OCI-M2 (cell line): ENCODE results near the gene HBQ1.
"Not testable (repeated sequence)": the region's sequence is repeated elsewhere in the genome, so short reads cannot be mapped to it uniquely, and the experiment has no call there.

ENCODE experiments used
- DNase-seq: peaks from one replicate; lab custom pipeline; 2025; ENCODE audit not compliant: unreplicated experiment; lab: John Stamatoyannopoulos, UW

HBQ1 gene

DNA sequence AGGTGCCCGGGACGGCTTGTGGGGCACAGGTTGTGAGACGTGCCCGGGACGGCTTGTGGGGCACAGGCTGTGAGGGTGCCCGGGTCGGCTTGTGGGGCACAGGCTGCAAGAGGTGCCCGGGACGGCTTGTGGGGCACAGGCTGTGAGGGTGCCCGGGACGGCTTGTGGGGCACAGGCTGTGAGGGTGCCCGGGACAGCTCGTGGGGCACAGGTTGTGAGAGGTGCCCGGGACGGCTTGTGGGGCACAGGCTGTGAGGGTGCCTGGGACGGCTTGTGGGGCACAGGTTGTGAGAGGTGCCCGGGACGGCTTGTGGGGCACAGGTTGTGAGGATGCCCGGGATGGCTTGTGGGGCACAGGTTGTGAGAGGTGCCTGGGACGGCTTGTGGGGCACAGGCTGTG lies 20.0 kb upstream of the HBQ1 start:
- DNase-seq, result not testable (repeated sequence)

- no peak for DNase-seq
These were observed 19.5 kb upstream of the HBQ1 start for GRCh38 chr16:160691-161190.

DNA sequence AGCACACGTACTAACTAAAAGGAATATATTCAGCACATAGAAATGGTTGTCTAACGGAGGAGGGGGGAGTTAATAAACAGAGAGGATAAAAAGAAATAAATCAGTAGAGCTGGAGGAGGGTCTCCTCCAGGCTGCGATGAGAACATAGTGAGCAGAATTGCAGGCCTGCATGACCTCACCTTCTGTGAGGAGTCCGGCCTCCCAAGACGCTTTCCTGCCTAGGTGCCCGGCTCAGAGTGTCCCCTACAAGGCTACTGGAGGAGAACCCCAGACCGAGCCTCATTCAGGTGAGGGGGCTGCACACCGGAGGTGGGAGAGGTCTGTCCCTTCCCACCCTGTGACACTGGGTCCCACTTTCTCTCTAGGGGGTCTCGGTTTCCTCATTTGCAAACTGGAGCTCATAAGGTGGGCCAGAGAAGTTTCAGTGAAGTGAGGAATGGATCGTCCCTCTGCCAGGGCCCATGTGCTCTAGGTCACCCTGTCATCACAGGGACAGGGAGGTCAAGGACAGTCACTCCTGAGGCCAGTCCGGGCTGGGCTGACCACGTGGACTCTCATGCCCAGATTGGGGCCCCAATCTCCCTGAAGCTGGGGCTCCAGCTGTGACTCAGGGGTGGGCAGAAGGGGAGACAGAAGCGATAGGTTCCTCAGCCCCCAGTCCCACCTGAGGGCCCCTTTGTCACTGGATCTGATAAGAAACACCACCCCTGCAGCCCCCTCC lies 17.8 kb upstream of the HBQ1 start:
- no peak for DNase-seq

- not testable (repeated sequence) for DNase-seq
These were observed 17.1 kb upstream of the HBQ1 start for GRCh38 chr16:163139-163538.

DNA sequence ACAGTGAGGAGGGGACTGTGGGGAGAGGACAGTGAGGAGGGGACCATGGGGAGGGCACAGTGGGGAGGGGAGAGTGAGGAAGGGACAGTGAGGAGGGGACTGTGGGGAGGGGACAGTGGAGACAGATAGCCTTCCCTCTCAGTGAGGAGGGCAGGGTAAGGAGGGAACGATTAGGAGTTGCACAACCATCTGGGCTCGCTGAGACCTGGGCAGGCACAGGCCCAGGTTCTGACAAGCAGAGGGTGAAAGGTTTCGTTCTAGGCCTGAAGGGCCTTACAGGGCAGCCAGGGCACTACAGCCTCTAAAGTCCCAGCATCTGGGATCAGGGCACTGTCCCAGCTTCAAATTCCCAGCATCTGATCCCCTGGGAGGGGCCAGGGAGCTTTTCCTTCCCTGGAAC lies 16.6 kb upstream of the HBQ1 start:
- not testable (repeated sequence) for DNase-seq

- not testable (repeated sequence) for DNase-seq
These were observed 16.0 kb upstream of the HBQ1 start for GRCh38 chr16:164134-164823.

- DNase-seq, result no peak
These were observed 15.3 kb upstream of the HBQ1 start for GRCh38 chr16:164827-165538.

DNA sequence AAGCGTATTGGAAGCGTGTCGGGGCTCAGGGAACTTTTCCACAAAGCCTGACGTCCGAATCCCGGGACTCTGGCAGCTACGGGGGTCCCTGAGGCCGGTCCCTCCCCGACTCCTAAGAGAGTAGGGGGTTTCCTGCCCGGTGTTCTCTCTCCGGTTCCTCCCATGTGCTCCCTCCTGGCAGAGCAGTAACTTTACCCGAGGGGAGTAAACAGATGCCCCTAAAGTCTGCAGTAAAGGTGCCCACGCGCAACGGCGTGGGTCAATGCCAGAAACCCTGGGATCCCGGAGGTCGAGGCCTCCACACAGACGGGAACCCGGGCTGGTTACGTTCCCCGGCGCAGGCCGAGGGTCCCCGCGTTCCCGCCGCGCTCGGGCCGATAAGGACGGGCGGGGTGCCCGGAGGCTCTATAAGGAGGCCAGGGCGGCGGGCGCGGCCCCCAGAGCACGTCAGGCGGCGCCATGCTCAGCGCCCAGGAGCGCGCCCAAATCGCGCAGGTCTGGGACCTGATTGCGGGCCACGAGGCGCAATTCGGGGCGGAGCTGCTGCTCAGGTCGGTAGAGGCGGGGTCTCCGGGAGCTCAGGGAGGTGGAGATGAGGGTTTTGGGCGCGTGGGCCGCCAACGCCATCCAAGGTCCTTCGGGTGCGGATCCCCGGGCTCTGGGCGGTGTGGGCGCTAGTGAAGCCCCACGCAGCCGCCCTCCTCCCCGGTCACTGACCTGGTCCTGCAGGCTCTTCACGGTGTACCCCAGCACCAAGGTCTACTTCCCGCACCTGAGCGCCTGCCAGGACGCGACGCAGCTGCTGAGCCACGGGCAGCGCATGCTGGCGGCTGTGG lies 14.5 kb upstream of the HBQ1 start, which contains the start of gene HBM:
Gene HBM (plus strand): TSS at position 440 of the 836 bp plus-strand sequence. CDS start 20 bp downstream, at position 460.
- no peak for DNase-seq

- DNase-seq, result no peak
These were observed 13.7 kb upstream of the HBQ1 start for GRCh38 chr16:166375-167121.

- DNase-seq, result no peak
These were observed 13.1 kb upstream of the HBQ1 start for GRCh38 chr16:167122-167690.

DNA sequence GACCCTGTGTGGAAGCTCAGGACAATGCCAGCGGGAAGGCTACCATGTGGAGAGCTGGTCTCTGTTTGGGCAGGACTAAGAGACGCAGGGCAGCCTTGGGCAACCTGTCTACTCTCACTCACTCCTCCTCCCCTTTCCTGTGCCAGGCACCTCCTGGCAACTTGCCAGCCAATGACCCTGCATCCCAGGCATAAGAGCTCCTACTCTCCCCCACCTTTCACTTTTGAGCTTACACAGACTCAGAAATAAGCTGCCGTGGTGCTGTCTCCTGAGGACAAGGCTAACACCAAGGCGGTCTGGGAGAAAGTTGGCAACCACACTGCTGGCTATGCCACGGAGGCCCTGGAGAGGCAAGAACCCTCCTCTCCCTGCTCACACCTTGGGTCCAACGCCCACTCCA lies 11.8 kb upstream of the HBQ1 start:
- no peak for DNase-seq

DNA sequence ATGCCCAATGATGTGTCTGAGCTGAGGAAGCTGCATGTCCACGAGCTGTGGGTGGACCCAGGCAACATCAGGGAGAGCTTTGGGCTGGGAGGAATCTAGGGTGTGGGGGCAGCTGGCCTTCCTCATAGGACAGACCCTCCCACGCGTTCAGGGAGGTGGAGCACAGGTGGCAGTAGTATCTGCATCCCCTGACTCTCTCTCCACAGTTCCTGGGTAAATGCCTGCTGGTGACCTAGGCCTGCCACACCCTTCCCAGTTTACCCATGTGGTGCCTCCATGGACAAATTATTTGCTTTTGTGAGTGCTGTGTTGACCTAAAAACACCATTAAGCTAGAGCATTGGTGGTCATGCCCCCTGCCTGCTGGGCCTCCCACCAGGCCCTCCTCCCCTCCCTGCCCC lies 11.2 kb upstream of the HBQ1 start:
- no peak for DNase-seq

GRCh38 chr16:170088-170507 lies 10.2 kb upstream of the HBQ1 start:
- DNase-seq, result not testable (repeated sequence)

GRCh38 chr16:170788-171187 lies 9.5 kb upstream of the HBQ1 start:
- DNase-seq, result no peak

GRCh38 chr16:172374-172941 lies 7.8 kb upstream of the HBQ1 start, which contains the start of gene HBA2:
HBA2 (plus strand) TSS chr16:172876; CDS start chr16:172913, 37 bp downstream.
- not testable (repeated sequence) for DNase-seq

DNA sequence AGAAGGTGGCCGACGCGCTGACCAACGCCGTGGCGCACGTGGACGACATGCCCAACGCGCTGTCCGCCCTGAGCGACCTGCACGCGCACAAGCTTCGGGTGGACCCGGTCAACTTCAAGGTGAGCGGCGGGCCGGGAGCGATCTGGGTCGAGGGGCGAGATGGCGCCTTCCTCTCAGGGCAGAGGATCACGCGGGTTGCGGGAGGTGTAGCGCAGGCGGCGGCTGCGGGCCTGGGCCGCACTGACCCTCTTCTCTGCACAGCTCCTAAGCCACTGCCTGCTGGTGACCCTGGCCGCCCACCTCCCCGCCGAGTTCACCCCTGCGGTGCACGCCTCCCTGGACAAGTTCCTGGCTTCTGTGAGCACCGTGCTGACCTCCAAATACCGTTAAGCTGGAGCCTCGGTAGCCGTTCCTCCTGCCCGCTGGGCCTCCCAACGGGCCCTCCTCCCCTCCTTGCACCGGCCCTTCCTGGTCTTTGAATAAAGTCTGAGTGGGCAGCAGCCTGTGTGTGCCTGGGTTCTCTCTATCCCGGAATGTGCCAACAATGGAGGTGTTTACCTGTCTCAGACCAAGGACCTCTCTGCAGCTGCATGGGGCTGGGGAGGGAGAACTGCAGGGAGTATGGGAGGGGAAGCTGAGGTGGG lies 6.9 kb upstream of the HBQ1 start:
- not testable (repeated sequence) for DNase-seq

DNA sequence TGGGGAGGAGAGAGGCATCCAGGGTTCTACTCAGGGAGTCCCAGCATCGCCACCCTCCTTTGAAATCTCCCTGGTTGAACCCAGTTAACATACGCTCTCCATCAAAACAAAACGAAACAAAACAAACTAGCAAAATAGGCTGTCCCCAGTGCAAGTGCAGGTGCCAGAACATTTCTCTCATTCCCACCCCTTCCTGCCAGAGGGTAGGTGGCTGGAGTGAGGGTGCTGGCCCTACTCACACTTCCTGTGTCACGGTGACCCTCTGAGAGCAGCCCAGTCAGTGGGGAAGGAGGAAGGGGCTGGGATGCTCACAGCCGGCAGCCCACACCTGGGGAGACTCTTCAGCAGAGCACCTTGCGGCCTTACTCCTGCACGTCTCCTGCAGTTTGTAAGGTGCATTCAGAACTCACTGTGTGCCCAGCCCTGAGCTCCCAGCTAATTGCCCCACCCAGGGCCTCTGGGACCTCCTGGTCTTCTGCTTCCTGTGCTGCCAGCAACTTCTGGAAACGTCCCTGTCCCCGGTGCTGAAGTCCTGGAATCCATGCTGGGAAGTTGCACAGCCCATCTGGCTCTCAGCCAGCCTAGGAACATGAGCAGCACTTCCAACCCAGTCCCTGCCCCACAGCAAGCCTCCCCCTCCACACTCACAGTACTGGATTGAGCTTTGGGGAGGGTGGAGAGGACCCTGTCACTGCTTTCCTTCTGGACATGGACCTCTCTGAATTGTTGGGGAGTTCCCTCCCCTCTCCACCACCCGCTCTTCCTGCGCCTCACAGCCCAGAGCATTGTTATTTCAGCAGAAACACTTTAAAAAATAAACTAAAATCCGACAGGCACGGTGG lies 6.1 kb upstream of the HBQ1 start:
- DNase-seq, result not testable (repeated sequence)
